GM13977 (cell line): ENCODE results near the gene GMNN.

Experiments
- DNase-seq: peaks from one replicate; pipeline ENCODE4 v3.0.0; 2012; ENCODE audit warnings: low spot score
- in situ Hi-C: fragments of 300-500 bp; cut with MboI; formaldehyde crosslinking; loops from one replicate; pipeline ENCODE4 v1.12.0; 2022; ENCODE audit warnings: low sequenced_read_pairs, low pct_unique_long_range_greater_than_20kb, mixed read lengths, inconsistent platforms; ENCODE audit not compliant: unreplicated experiment
- TF ChIP-seq, protein P1 (sequence below): IDR thresholded peaks from 2 replicates; pipeline ENCODE4 v1.5.1; 2012; ENCODE audit warnings: mild to moderate bottlenecking, control low read depth; ENCODE audit not compliant: insufficient read depth; ENCODE audit errors: extremely low read depth, missing control alignments

Gene GMNN

DNA sequence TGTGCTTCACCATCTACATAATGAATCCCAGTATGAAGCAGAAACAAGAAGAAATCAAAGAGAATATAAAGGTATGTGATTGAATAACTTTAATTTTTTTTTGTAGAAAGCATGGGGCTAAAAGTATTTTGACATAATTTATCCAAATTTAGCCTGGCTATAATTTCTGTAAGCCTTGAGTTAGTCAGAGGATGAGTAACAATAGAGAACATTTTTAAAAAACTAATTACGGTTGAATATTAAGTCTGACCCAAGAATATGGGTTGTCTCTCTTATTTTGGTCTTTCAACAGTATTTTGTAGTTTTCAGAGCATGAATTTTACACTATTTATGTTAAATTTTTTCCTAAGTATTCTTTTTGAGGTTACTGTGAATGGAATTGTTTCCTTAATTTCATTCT is 2.5 kb downstream of the GMNN start:
- in situ Hi-C loops = loop anchor here (10.0 kb wide), 1 partner anchor 62 kb away; the partner anchor contains the start of gene C6orf62
- TF ChIP-seq, protein P1, sequence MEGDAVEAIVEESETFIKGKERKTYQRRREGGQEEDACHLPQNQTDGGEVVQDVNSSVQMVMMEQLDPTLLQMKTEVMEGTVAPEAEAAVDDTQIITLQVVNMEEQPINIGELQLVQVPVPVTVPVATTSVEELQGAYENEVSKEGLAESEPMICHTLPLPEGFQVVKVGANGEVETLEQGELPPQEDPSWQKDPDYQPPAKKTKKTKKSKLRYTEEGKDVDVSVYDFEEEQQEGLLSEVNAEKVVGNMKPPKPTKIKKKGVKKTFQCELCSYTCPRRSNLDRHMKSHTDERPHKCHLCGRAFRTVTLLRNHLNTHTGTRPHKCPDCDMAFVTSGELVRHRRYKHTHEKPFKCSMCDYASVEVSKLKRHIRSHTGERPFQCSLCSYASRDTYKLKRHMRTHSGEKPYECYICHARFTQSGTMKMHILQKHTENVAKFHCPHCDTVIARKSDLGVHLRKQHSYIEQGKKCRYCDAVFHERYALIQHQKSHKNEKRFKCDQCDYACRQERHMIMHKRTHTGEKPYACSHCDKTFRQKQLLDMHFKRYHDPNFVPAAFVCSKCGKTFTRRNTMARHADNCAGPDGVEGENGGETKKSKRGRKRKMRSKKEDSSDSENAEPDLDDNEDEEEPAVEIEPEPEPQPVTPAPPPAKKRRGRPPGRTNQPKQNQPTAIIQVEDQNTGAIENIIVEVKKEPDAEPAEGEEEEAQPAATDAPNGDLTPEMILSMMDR = no peak
- DNase-seq = no peak

DNA sequence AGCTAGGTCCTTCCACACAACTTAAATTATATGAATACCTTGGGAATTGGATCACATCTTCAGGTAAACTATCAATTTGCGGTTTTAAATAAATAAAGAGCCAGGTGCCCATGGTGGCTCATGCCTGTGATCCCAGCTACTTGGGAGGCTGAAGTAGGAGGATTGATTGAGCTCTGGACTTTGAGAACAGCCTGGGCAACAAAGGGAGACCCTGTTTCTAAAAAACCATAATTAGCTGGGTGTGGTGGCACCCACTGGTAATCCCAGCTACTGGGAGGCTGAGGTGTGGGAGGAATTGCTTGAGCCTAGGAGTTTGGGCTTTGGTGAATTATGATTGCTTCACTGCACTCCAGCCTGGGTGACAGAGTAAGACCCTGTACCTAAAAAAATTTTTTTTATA is 3.4 kb downstream of the GMNN start:
- TF ChIP-seq, protein P1 = no peak
- in situ Hi-C loops = loop anchor here (10.0 kb wide), 1 partner anchor 63 kb away; the partner anchor contains the start of gene C6orf62
- no peak for DNase-seq

DNA sequence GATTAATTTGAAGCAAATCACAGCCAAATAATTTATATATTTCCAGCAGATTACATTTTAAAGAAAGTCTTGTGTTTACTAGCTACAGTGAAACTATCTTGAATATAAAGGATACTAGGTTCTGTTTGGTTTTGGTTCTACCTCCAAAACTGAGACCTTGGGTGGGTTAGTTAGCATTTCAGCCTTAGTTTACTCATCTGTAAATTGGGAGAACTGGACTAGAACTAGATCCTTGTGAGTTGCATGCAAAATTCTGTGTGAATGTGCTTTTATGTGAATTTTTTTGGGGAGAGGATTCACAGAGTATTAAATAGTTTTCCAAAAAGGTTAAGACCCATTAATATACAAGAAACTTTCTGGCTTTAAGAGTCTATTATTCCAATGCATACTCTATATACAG is 4.1 kb downstream of the GMNN start:
- TF ChIP-seq, protein P1 = no peak
- in situ Hi-C loops = loop anchor here (10.0 kb wide), 1 partner anchor 64 kb away; the partner anchor contains the start of gene C6orf62

DNA sequence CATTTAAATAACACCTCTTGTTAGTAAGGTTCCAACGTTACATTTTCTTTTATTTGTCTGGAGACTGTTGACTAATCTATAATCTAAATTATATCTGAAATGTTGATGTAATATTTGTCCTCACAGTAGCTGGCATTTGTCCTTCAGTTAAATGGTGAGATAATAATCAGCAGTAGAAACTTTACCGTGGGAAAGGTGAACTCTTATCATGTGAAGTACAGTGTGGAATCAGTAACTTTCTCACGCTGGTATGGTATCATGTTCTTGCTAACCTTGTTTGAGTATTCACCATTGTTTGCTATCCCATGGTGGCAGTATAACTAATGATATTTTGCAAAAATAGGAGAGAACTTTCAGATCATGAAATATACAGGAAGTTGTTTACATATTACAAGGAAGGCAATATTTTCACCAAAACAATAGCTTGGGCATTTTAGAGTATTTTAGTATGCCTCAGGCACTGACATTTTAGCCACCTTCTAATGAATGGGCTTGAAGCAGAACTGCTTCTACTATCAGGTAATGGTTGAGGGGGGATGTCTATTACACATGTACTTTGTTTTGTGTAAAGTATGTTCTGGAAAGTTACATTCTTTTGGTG is 4.8 kb downstream of the GMNN start:
- in situ Hi-C loops = loop anchor here (10.0 kb wide), 1 partner anchor 65 kb away; the partner anchor contains the start of gene C6orf62
- TF ChIP-seq, protein P1 = no peak
- peak; percentile 57 for DNase-seq

More for the DNA sequence above, 4.1 kb downstream of the GMNN start:
- no peak for DNase-seq

DNA sequence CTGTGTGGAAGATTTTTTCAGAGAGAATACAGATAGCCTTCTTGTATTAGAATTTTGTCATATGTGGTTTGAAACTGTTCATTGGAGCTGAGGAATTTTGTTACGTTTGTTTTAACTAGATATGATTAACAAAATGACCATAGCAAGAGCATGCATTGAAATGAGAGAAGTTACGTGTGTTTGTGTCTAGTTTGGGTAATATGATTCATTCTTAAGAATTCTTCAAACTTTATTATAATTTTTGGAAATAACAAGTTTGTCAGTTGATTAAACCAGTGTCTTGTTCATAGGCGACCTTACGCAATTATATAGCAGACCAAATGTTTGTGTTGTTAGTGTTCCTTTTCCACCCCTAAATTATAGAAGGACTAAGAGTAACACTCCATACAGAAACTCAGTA is 5.5 kb downstream of the GMNN start:
- in situ Hi-C loops = no loop called here
- TF ChIP-seq, protein P1 = no peak
- no peak for DNase-seq

DNA sequence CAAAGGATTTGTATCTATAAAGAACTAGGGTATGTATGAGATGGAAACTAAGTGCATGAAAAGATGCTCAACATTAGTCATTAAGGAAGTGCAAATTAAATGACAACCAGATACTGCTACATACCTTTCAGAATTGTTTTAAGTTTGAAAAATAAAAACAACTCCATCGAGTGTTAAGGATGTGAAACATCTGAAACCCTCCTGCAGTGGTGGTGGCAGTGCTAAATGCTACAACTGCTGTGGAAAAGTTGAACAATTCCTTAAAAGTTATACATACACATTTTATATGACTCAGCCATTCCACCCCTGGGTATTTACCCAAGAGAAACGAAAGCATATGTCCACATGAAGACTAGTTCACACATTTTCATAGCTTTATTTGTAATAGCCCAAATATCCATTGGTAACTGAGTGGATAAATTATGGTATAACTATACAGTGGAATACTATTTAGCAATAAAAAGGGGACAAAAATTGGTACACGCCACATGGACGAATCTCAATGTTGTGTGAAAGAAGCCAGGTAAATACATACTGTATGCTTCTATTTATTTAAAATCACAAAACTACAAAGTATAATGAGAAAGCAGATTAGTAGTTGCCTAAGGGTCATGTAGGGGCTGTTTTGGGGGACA is 13.4 kb downstream of the GMNN start:
- no peak for DNase-seq
- in situ Hi-C loops = no loop called here

More for the DNA sequence above, 13.4 kb downstream of the GMNN start:
- TF ChIP-seq, protein P1 = no peak
